Glutamatergic neuron (in vitro differentiated cells): ENCODE data around the gene RRP1. TPM values are rescaled to one million over a fixed set of nuclear protein-coding genes. Genes with fewer than 3 reads are reported as not detected.
A peak's percentile ranks its signal among the peaks of the same experiment; 100 is the strongest.

Experiments used
- DNase-seq: peaks from one replicate; pipeline ENCODE4 v3.0.0; 2022
- H3K27ac Mint-ChIP-seq: one replicate; pipeline ENCODE4 v1.8.0; 2020; ENCODE audit warnings: mild to moderate bottlenecking, mixed read lengths, inconsistent platforms; ENCODE audit not compliant: unreplicated experiment
- H3K27me3 Mint-ChIP-seq: one replicate; pipeline ENCODE4 v1.8.0; 2020; ENCODE audit warnings: mild to moderate bottlenecking, moderate library complexity, mixed read lengths, inconsistent platforms; ENCODE audit not compliant: unreplicated experiment
- H3K36me3 Mint-ChIP-seq: one replicate; pipeline ENCODE4 v1.8.0; 2020; ENCODE audit warnings: mild to moderate bottlenecking, mixed read lengths, inconsistent platforms; ENCODE audit not compliant: unreplicated experiment
- H3K4me1 Mint-ChIP-seq: one replicate; pipeline ENCODE4 v1.8.0; 2020; ENCODE audit warnings: mild to moderate bottlenecking, low read depth, mixed read lengths, inconsistent platforms; ENCODE audit not compliant: unreplicated experiment
- H3K4me3 Mint-ChIP-seq: one replicate; pipeline ENCODE4 v1.8.0; 2020; ENCODE audit warnings: mild to moderate bottlenecking, mixed read lengths, inconsistent platforms; ENCODE audit not compliant: unreplicated experiment
- H3K9me3 Mint-ChIP-seq: one replicate; pipeline ENCODE4 v1.8.0; 2020; ENCODE audit warnings: mild to moderate bottlenecking, moderate library complexity, mixed read lengths, inconsistent platforms; ENCODE audit not compliant: unreplicated experiment
- CTCF ChIP-seq: fragments of 200-600 bp; sonication (generic); IDR thresholded peaks from one replicate; pipeline ENCODE4 v1.5.0; 2021; ENCODE audit not compliant: partially characterized antibody, unreplicated experiment
- total RNA-seq: library from RNA; stranded (reverse); fragmentation: NEBNext Ultra II Directional; extraction: Animal tissue kit (Norgen Biotek cat#: 25700); gene quantifications from one replicate; pipeline ENCODE4 v1.2.1, GENCODE V29; 2021; ENCODE audit not compliant: unreplicated experiment

The RRP1 gene
- total RNA-seq, 1 donor from 2014 or later: 26.2 TPM

GRCh38 chr21:43771199-43771675 is 18.1 kb upstream of the RRP1 start:
- peak overlapping the region; percentile 72 for H3K27ac Mint-ChIP-seq
- DNase-seq: no peak
- H3K27me3 Mint-ChIP-seq: peaks cover 13% of the 10 kb centered on the region
- H3K36me3 Mint-ChIP-seq: peaks cover 5% of the 10 kb centered on the region
- H3K4me3 Mint-ChIP-seq: peak overlapping the region; percentile 57
- H3K4me1 Mint-ChIP-seq: peaks cover 39% of the 10 kb centered on the region
- no peak for TF ChIP-seq CTCF
- peaks cover 6% of the 10 kb centered on the region for H3K9me3 Mint-ChIP-seq

- Mint-ChIP-seq H3K36me3 (peaks cover 5% of the 10 kb centered on the region), H3K27me3 (peaks cover 11% of the 10 kb centered on the region), H3K9me3 (peaks cover 6% of the 10 kb centered on the region), H3K4me1 (peaks cover 35% of the 10 kb centered on the region), H3K4me3 (peak overlapping the region; percentile 57), H3K27ac (peak overlapping the region; percentile 72)
- no peak for TF ChIP-seq CTCF
- no peak for DNase-seq
Observed at GRCh38 chr21:43771698-43772424, 17.5 kb upstream of the RRP1 start.

GRCh38 chr21:43772425-43772821 is 17.0 kb upstream of the RRP1 start:
- no peak for DNase-seq
- H3K36me3 Mint-ChIP-seq: peaks cover 5% of the 10 kb centered on the region
- peak overlapping the region; percentile 28 for H3K27ac Mint-ChIP-seq
- H3K4me3 Mint-ChIP-seq: no peak overlapping the region
- H3K4me1 Mint-ChIP-seq: peaks cover 30% of the 10 kb centered on the region
- H3K9me3 Mint-ChIP-seq: peaks cover 6% of the 10 kb centered on the region
- TF ChIP-seq CTCF: no peak
- peaks cover 9% of the 10 kb centered on the region for H3K27me3 Mint-ChIP-seq

DNA sequence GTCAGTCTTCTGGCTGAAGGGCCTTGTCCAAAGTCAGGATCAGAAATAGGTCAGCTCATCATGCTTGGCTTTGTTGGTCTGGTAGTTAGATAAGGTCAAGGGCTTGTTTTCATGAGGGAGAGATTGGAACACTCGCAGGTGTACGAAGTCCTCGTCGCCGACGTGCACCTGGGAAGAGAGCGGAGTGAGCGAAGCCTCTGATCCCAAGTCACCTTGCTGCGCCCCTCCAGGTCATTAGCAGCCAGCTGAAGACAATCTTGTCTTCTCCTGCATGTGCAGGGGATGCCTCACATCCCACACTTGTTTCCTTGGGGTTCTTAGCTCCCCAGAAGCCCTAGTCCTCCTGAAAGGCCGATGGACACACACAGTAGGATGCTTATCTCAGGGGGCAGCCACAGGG is 15.2 kb upstream of the RRP1 start:
- no peak for TF ChIP-seq CTCF
- no peak for DNase-seq
- Mint-ChIP-seq H3K4me1 (peaks cover 20% of the 10 kb centered on the region), H3K4me3 (peak overlapping the region; percentile 40), H3K27me3 (peaks cover 10% of the 10 kb centered on the region), H3K27ac (no peak overlapping the region), H3K9me3 (peaks cover 4% of the 10 kb centered on the region), H3K36me3 (peaks cover 5% of the 10 kb centered on the region)

DNA sequence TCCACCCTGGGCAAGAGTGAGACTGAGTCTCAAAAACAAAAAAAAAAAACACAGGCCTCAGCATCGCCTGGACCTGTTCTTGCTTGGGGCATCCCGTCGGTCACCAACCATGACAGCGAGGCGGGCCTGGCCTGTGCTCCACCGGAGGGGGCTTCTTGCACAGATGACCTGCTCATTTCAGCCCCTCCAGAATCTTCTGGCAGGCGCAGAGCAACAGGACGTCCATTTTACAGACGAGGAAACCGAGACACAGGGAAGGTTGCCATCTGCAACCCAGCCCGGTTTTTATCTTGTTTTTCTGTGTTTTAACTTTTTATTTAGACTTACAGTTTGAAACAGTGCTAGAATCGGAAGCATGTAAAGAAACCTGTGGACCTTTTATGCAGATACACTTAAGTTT is 14.2 kb upstream of the RRP1 start:
- Mint-ChIP-seq H3K27me3 (peaks cover 10% of the 10 kb centered on the region), H3K4me3 (peak overlapping the region; percentile 92), H3K4me1 (peaks cover 19% of the 10 kb centered on the region), H3K27ac (peak overlapping the region; percentile 80), H3K9me3 (peaks cover 4% of the 10 kb centered on the region), H3K36me3 (peaks cover 5% of the 10 kb centered on the region)
- TF ChIP-seq CTCF: no peak
- no peak for DNase-seq
